ENCODE measurements around the gene SYNDIG1. TPM values are rescaled to one million over a fixed set of nuclear protein-coding genes. Genes with fewer than 3 reads are reported as not detected.

Gene SYNDIG1
- total RNA-seq, 1 donor: not detected

DNA sequence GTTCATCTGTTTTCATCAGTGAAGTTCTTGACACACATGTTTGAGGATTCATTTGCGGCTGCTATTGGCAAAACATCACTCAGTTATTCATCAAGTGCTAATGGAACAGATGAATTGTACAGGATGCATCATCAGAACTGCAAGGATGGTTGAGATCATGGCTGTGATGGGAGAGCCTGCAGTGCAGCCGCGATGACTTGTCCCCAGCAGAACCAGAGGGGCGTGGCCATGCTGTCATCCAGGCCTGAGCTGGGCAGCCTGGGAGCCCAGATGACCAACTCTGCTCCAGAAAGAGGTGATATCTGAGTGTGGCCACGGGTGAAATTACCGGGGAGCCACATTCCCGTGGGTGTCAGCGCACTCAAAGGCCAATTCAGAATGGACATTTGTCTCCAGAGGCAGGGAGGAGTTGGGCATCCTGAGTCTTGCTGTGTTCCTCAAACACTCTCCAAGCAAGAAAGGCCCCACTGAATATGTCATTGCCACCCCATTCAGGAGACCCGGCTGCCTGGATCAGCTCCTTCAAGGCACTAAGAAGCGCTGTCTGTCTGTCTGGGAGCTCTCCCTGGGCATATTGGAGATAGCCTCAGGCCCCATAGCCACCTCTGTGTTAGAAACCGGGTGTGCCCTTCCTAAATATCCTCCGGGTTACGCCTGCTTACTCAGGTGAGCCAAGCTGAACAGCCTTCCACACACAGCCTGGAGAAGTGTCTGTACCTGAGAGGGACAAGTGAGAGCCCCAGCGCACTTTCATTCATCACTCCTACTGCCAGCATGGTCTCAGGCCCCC lies 66.7 kb downstream of the SYNDIG1 start:
- no peak for DNase-seq (ENCODE audit: low read depth)
- no peak overlapping the region for H3K4me3 ChIP-seq (ENCODE audit: low read depth, low read length)
- TF ChIP-seq CTCF (IDR thresholded peaks at IDR 0.05; ENCODE audit: insufficient read depth, low read depth, low read length): no peak

DNA sequence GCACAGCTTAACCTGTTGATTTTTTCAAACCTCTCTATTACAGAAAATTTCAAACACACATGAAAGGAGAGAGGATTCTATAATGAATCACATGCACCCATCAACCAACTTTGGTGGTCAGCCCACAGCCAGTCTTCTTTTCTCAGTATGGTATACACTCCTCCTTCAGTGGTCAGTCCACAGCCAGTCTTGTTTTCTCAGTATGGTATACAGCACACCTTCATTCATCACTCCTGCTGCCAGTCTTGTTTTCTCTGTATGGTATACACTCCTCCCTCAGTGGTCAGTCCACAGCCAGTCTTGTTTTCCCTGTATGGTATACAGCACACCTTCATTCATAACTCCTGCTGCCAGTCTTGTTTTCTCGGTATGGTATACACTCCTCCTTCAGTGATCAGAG lies 67.8 kb downstream of the SYNDIG1 start:
- no peak for DNase-seq (ENCODE audit: low read depth)
- H3K4me3 ChIP-seq (ENCODE audit: low read depth, low read length): no peak overlapping the region

GRCh38 chr20:24542721-24543120 lies 73.3 kb downstream of the SYNDIG1 start:
- DNase-seq (ENCODE audit: low read depth): no peak
- TF ChIP-seq CTCF (IDR thresholded peaks at IDR 0.05; ENCODE audit: insufficient read depth, low read depth, low read length): no peak

More for the DNA sequence above, 67.8 kb downstream of the SYNDIG1 start:
- TF ChIP-seq CTCF (IDR thresholded peaks at IDR 0.05; ENCODE audit: insufficient read depth, low read depth, low read length): no peak

DNA sequence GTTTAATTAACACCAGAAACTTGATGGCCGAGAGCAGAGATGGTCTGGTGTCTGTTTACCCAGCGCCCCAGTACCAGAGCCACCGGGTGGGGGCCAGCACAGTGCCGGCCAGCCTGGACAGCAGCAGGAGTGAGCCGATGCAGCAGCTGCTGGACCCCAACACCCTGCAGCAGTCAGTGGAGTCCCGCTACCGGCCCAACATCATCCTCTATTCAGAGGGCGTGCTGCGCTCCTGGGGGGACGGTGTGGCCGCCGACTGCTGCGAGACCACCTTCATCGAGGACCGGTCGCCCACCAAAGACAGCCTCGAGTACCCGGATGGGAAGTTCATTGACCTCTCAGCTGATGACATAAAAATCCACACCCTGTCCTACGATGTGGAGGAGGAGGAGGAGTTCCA lies 73.7 kb downstream of the SYNDIG1 start:
- no peak overlapping the region for H3K4me3 ChIP-seq (ENCODE audit: low read depth, low read length)
- DNase-seq (ENCODE audit: low read depth): no peak
- no peak for TF ChIP-seq CTCF (IDR thresholded peaks at IDR 0.05; ENCODE audit: insufficient read depth, low read depth, low read length)

More at GRCh38 chr20:24542721-24543120, 73.3 kb downstream of the SYNDIG1 start:
- no peak overlapping the region for H3K4me3 ChIP-seq (ENCODE audit: low read depth, low read length)

- no peak for TF ChIP-seq CTCF (IDR thresholded peaks at IDR 0.05; ENCODE audit: insufficient read depth, low read depth, low read length)
- no peak for DNase-seq (ENCODE audit: low read depth)
- H3K4me3 ChIP-seq (ENCODE audit: low read depth, low read length): no peak overlapping the region
These were observed 74.3 kb downstream of the SYNDIG1 start for GRCh38 chr20:24543741-24544140.

GRCh38 chr20:24544371-24544770 lies 74.9 kb downstream of the SYNDIG1 start:
- no peak for TF ChIP-seq CTCF (IDR thresholded peaks at IDR 0.05; ENCODE audit: insufficient read depth, low read depth, low read length)
- DNase-seq (ENCODE audit: low read depth): no peak
- H3K4me3 ChIP-seq (ENCODE audit: low read depth, low read length): no peak overlapping the region

- H3K4me3 ChIP-seq (ENCODE audit: low read depth, low read length): no peak overlapping the region
- no peak for DNase-seq (ENCODE audit: low read depth)
- no peak for TF ChIP-seq CTCF (IDR thresholded peaks at IDR 0.05; ENCODE audit: insufficient read depth, low read depth, low read length)
These were observed 75.7 kb downstream of the SYNDIG1 start for GRCh38 chr20:24545168-24545567.

Data from fibroblast of villous mesenchyme (primary cell).